NCI-H2107 treated with DMSO at 0.1 percent for 48 hours (cell line): Measurements from ENCODE around the gene OR2T6.
"Not testable (repeated sequence)": the region's sequence is repeated elsewhere in the genome, so short reads cannot be mapped to it uniquely, and the experiment has no call there.

ENCODE experiments used
- DNase-seq: peaks from one replicate; lab custom pipeline; 2025; ENCODE audit not compliant: unreplicated experiment; lab: John Stamatoyannopoulos, UW

OR2T6 gene

DNA sequence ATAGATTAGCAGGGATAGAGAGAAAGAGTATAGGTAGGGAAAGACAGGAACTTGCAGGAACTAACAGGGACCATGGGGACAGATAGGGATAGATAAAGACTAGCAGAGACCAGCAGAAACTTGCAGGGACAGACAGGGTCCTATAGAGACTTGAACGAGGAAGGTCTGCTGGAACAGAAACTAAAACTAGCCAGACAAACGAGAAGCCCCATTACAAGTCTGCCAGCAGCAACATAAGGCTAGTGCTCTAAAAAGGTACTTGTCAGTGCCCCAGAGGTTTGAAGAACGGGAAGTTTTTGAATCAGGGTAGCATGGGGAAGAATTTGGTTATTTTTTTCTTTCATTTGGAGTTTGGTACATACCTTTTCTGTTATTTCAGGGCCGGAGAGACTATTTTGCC, 56.7 kb downstream of the OR2T6 start:
- not testable (repeated sequence) for DNase-seq

DNA sequence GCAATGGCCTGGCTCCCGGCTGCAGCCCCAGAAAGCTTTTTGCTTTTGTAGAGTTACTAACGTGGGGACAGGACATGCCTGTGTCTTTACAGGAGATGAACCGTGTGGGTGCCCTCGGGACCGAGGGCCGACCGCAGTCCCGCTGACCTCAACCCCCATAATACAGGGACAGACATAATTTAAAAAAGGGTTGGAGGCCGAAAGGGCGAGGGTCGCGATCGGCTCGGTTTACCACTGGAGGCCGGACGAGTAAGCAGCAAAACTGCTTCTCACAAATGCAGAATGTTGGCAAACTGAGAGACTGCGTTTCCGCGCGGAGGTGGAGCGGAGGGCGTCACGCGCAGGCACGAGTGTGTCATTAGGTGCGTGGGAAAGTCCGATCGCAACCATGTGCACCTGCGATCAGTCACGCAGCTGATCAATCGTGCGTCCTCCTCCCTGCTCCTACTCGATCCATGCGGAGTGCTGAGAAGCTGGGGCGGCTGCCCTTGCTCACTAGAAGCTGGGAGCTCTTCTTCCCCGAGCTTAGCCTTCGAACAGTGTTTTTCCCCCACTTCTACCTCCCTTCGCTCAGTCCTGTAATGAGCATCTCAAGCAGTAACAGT, 58.4 kb downstream of the OR2T6 start:
- DNase-seq = not testable (repeated sequence)

DNA sequence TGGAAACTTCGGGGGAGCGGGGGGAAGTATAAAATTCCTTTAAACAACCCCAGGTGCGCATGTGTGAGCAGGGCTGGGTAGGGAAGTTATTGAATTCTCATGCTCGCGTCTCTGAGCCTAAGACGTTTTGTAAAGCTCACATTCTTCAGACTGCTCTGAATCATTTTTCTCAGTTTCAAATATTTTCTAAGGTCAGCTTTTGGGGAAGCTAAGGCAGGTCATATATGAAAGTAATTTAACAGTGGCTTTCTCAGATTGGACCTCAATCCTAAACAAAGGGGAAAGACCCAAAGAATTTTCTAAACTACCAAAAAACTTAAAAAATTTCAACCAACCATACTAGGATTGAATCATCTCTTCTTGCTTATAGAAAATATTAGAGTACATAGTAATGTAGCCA, 59.4 kb downstream of the OR2T6 start:
- DNase-seq = not testable (repeated sequence)

DNA sequence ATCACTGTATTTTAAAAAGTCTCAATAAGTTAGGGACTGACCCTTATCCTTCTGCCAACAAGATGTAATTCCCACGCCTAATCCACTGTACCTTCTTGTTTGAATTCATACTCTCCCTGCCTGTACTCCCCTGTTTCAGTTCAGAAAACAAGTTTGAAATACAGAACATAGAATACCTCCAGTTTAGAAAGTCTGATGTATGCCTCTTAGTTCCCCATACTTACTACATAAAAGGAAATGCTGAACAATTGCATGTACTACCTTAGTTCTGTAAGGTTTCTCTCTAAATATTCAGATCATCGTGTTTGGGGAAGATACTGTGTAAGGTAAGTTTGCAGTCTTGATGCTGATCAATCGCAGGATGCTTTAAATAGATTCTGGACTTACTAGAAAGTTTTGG, 60.8 kb downstream of the OR2T6 start:
- DNase-seq = not testable (repeated sequence)

DNA sequence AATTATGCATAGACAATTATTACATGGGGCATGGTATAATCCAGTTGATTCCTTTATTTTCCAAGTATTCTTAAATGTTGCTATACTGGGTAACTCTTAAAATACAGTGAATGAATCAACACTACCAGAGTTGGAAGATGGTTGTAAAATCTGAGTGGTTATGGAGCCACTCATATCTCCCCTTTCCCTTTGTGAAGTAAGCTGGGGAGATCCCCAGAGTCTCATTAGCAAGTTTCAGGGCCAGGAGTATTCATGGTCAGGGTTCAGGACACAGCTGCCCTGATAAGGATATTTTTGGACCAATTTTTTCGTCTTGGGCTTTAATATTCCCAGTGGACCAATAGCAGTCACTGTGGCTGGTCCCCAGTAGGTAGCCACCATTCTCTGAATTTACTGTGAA, 63.1 kb downstream of the OR2T6 start:
- not testable (repeated sequence) for DNase-seq

DNA sequence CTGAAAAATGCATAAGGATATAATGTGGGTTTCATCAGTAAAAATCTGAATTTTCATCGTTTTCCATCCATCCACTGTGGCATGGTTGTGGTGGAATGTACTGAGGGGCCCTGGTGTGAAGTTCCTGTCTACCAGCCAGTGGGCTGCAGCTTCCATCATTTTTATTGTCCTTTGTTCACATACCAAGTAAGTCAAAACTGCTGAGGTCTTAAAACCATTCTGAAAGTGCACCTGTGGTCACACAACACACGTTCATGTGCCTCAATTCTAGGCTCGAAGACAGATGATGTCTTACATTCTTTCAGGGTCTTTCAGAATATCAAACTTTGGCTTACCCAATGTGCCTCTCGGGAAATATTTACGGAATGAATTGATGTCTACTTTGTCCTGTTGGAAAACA, 63.7 kb downstream of the OR2T6 start:
- not testable (repeated sequence) for DNase-seq
